Measurements from ENCODE around the gene TNFRSF11A.

TNFRSF11A gene

GRCh38 chr18:62364558-62364957 lies 39.4 kb downstream of the TNFRSF11A start:
- Histone ChIP-seq H2BK5ac (ENCODE audit: low read depth, low read length, poor library complexity) (no peak overlapping the region), H3K4ac (ENCODE audit: low read depth, low read length) (no peak overlapping the region), H2BK12ac (ENCODE audit: low read length) (no peak overlapping the region), H4K91ac (ENCODE audit: low read depth, low read length) (no peak overlapping the region), H3K79me2 (ENCODE audit: control insufficient read depth, insufficient read depth, low read length, poor library complexity) (no peaks in the 10 kb centered on the region), H2AK5ac (ENCODE audit: low read length) (no peak overlapping the region), H3K27me3 (ENCODE audit: insufficient read depth, low read length) (no peaks in the 10 kb centered on the region), H2BK120ac (ENCODE audit: insufficient read depth, low read length, poor library complexity) (no peak overlapping the region), H3K4me1 (ENCODE audit: control insufficient read depth in 1 of 2, insufficient read depth in 2 of 2, low read length in 2 of 2) (no peaks in the 10 kb centered on the region), H3K18ac (ENCODE audit: low read length) (no peak overlapping the region), H3K23ac (ENCODE audit: low read length) (no peak overlapping the region), H3K79me1 (ENCODE audit: low read length) (no peaks in the 10 kb centered on the region), H2AFZ (ENCODE audit: insufficient read depth, low read length, poor library complexity) (no peak overlapping the region), H3K36me3 (ENCODE audit: control insufficient read depth in 1 of 2, insufficient read depth in 2 of 2, low read length in 2 of 2) (no peaks in the 10 kb centered on the region), H3K9ac (ENCODE audit: low read length) (no peak overlapping the region), H4K12ac (ENCODE audit: low read depth, low read length) (no peak overlapping the region), H3K9me3 (ENCODE audit: insufficient read depth, low read depth, low read length) (no peaks in the 10 kb centered on the region), H3K4me3 (ENCODE audit: low read depth, low read length) (no peak overlapping the region), H4K8ac (ENCODE audit: low read depth, low read length) (no peak overlapping the region), H3K4me2 (ENCODE audit: low read length) (no peak overlapping the region), H3K27ac (ENCODE audit: low read depth, low read length) (no peak overlapping the region), H3K14ac (ENCODE audit: low read length) (no peak overlapping the region)
- no CpG with 5 or more reads among the region's 5 CpGs for WGBS (ENCODE audit: extremely low coverage, insufficient coverage, insufficient read length)
- no peak for DNase-seq

- no CpG with 5 or more reads among the region's 2 CpGs for WGBS (ENCODE audit: extremely low coverage, insufficient coverage, insufficient read length)
- Histone ChIP-seq H3K79me1 (ENCODE audit: low read length) (no peaks in the 10 kb centered on the region), H3K18ac (ENCODE audit: low read length) (no peak overlapping the region), H3K4me1 (ENCODE audit: control insufficient read depth in 1 of 2, insufficient read depth in 2 of 2, low read length in 2 of 2) (no peaks in the 10 kb centered on the region), H4K8ac (ENCODE audit: low read depth, low read length) (no peak overlapping the region), H3K4ac (ENCODE audit: low read depth, low read length) (no peak overlapping the region), H2AFZ (ENCODE audit: insufficient read depth, low read length, poor library complexity) (no peak overlapping the region), H3K27ac (ENCODE audit: low read depth, low read length) (no peak overlapping the region), H3K9ac (ENCODE audit: low read length) (no peak overlapping the region), H3K4me3 (ENCODE audit: low read depth, low read length) (no peak overlapping the region), H3K9me3 (ENCODE audit: insufficient read depth, low read depth, low read length) (no peaks in the 10 kb centered on the region), H4K91ac (ENCODE audit: low read depth, low read length) (no peak overlapping the region), H3K4me2 (ENCODE audit: low read length) (no peak overlapping the region), H2BK5ac (ENCODE audit: low read depth, low read length, poor library complexity) (no peak overlapping the region), H3K14ac (ENCODE audit: low read length) (no peak overlapping the region), H3K79me2 (ENCODE audit: control insufficient read depth, insufficient read depth, low read length, poor library complexity) (no peaks in the 10 kb centered on the region), H4K12ac (ENCODE audit: low read depth, low read length) (no peak overlapping the region), H2BK120ac (ENCODE audit: insufficient read depth, low read length, poor library complexity) (no peak overlapping the region), H2BK12ac (ENCODE audit: low read length) (no peak overlapping the region), H2AK5ac (ENCODE audit: low read length) (no peak overlapping the region), H3K36me3 (ENCODE audit: control insufficient read depth in 1 of 2, insufficient read depth in 2 of 2, low read length in 2 of 2) (no peaks in the 10 kb centered on the region), H3K27me3 (ENCODE audit: insufficient read depth, low read length) (no peaks in the 10 kb centered on the region), H3K23ac (ENCODE audit: low read length) (no peak overlapping the region)
- no peak for DNase-seq
These were observed 40.3 kb downstream of the TNFRSF11A start for GRCh38 chr18:62365420-62365819.

- no peak overlapping the region for H3K18ac ChIP-seq (ENCODE audit: low read length)
- H2BK5ac ChIP-seq (ENCODE audit: low read depth, low read length, poor library complexity) = no peak overlapping the region
- H4K8ac ChIP-seq (ENCODE audit: low read depth, low read length) = no peak overlapping the region
- no peaks in the 10 kb centered on the region for H3K79me1 ChIP-seq (ENCODE audit: low read length)
- no peaks in the 10 kb centered on the region for H3K4me1 ChIP-seq (ENCODE audit: control insufficient read depth in 1 of 2, insufficient read depth in 2 of 2, low read length in 2 of 2)
- no peaks in the 10 kb centered on the region for H3K27me3 ChIP-seq (ENCODE audit: insufficient read depth, low read length)
- H3K9ac ChIP-seq (ENCODE audit: low read length) = no peak overlapping the region
- no peak overlapping the region for H3K4me3 ChIP-seq (ENCODE audit: low read depth, low read length)
- no peak overlapping the region for H2AFZ ChIP-seq (ENCODE audit: insufficient read depth, low read length, poor library complexity)
- WGBS (ENCODE audit: extremely low coverage, insufficient coverage, insufficient read length) = no CpG with 5 or more reads among the region's 6 CpGs
- H3K79me2 ChIP-seq (ENCODE audit: control insufficient read depth, insufficient read depth, low read length, poor library complexity) = no peaks in the 10 kb centered on the region
- H4K12ac ChIP-seq (ENCODE audit: low read depth, low read length) = no peak overlapping the region
- no peaks in the 10 kb centered on the region for H3K36me3 ChIP-seq (ENCODE audit: control insufficient read depth in 1 of 2, insufficient read depth in 2 of 2, low read length in 2 of 2)
- H3K4me2 ChIP-seq (ENCODE audit: low read length) = no peak overlapping the region
- no peak overlapping the region for H3K14ac ChIP-seq (ENCODE audit: low read length)
- no peak for DNase-seq
- no peak overlapping the region for H3K23ac ChIP-seq (ENCODE audit: low read length)
- H3K9me3 ChIP-seq (ENCODE audit: insufficient read depth, low read depth, low read length) = no peaks in the 10 kb centered on the region
- no peak overlapping the region for H2BK12ac ChIP-seq (ENCODE audit: low read length)
- H3K4ac ChIP-seq (ENCODE audit: low read depth, low read length) = no peak overlapping the region
- no peak overlapping the region for H2BK120ac ChIP-seq (ENCODE audit: insufficient read depth, low read length, poor library complexity)
- H2AK5ac ChIP-seq (ENCODE audit: low read length) = no peak overlapping the region
- H4K91ac ChIP-seq (ENCODE audit: low read depth, low read length) = no peak overlapping the region
- no peak overlapping the region for H3K27ac ChIP-seq (ENCODE audit: low read depth, low read length)
These were observed 41.9 kb downstream of the TNFRSF11A start for GRCh38 chr18:62366992-62367391.

GRCh38 chr18:62368100-62368499 lies 43.0 kb downstream of the TNFRSF11A start:
- no peak overlapping the region for H2BK5ac ChIP-seq (ENCODE audit: low read depth, low read length, poor library complexity)
- H2AFZ ChIP-seq (ENCODE audit: insufficient read depth, low read length, poor library complexity) = no peak overlapping the region
- H3K79me2 ChIP-seq (ENCODE audit: control insufficient read depth, insufficient read depth, low read length, poor library complexity) = no peaks in the 10 kb centered on the region
- H4K12ac ChIP-seq (ENCODE audit: low read depth, low read length) = no peak overlapping the region
- H3K4me1 ChIP-seq (ENCODE audit: control insufficient read depth in 1 of 2, insufficient read depth in 2 of 2, low read length in 2 of 2) = no peaks in the 10 kb centered on the region
- H3K4me2 ChIP-seq (ENCODE audit: low read length) = no peak overlapping the region
- H3K14ac ChIP-seq (ENCODE audit: low read length) = no peak overlapping the region
- no peak overlapping the region for H2BK120ac ChIP-seq (ENCODE audit: insufficient read depth, low read length, poor library complexity)
- H3K18ac ChIP-seq (ENCODE audit: low read length) = no peak overlapping the region
- no CpG with 5 or more reads among the region's 2 CpGs for WGBS (ENCODE audit: extremely low coverage, insufficient coverage, insufficient read length)
- no peak overlapping the region for H4K91ac ChIP-seq (ENCODE audit: low read depth, low read length)
- no peaks in the 10 kb centered on the region for H3K36me3 ChIP-seq (ENCODE audit: control insufficient read depth in 1 of 2, insufficient read depth in 2 of 2, low read length in 2 of 2)
- no peaks in the 10 kb centered on the region for H3K79me1 ChIP-seq (ENCODE audit: low read length)
- no peak for DNase-seq
- H3K4ac ChIP-seq (ENCODE audit: low read depth, low read length) = no peak overlapping the region
- H3K27ac ChIP-seq (ENCODE audit: low read depth, low read length) = no peak overlapping the region
- H2AK5ac ChIP-seq (ENCODE audit: low read length) = no peak overlapping the region
- no peak overlapping the region for H4K8ac ChIP-seq (ENCODE audit: low read depth, low read length)
- no peaks in the 10 kb centered on the region for H3K9me3 ChIP-seq (ENCODE audit: insufficient read depth, low read depth, low read length)
- no peak overlapping the region for H2BK12ac ChIP-seq (ENCODE audit: low read length)
- no peak overlapping the region for H3K23ac ChIP-seq (ENCODE audit: low read length)
- H3K9ac ChIP-seq (ENCODE audit: low read length) = no peak overlapping the region
- H3K27me3 ChIP-seq (ENCODE audit: insufficient read depth, low read length) = no peaks in the 10 kb centered on the region
- no peak overlapping the region for H3K4me3 ChIP-seq (ENCODE audit: low read depth, low read length)

All from trophoblast cell (in vitro differentiated cells and primary cell).